ENCODE results near the gene PDE4A.

- no peak for TF ChIP-seq POLR2A (IDR thresholded peaks at IDR 0.05)
- TF ChIP-seq CTCF (IDR thresholded peaks at IDR 0.05) = no peak
- TF ChIP-seq EP300 (IDR thresholded peaks at IDR 0.05) = no peak
Observed at GRCh38 chr19:10402441-10403038, 17.8 kb upstream of the PDE4A start.

Data from ovary (tissue), 3 donors.